Gastroesophageal sphincter (tissue), 3 donors: Measurements from ENCODE around the gene RDH8.

Experiments used
- POLR2A ChIP-seq, 2 donors: fragments of 450-650 bp; IDR thresholded peaks; one replicate each; pipeline ENCODE4 v1.6.1; 2017; ENCODE audit warnings: antibody characterized with exemption in 2 of 2, mild to moderate bottlenecking in 2 of 2, moderate library complexity in 1 of 2
- POLR2AphosphoS5 ChIP-seq: sonication (generic); formaldehyde crosslinking; IDR thresholded peaks from one replicate; pipeline ENCODE4 v1.6.1; 2017; ENCODE audit warnings: antibody characterized with exemption
- TF ChIP-seq, protein P1 (sequence below), 4 experiments: fragments of 200-600 bp in 2 of 4; fragments of 450-650 bp in 2 of 4; sonication (generic) in 1 of 4; IDR thresholded peaks; one replicate each; pipeline ENCODE4 v1.5.1; 2017 to 2019; ENCODE audit warnings: antibody characterized with exemption in 4 of 4, mild to moderate bottlenecking in 2 of 4, moderate library complexity in 2 of 4

DNA sequence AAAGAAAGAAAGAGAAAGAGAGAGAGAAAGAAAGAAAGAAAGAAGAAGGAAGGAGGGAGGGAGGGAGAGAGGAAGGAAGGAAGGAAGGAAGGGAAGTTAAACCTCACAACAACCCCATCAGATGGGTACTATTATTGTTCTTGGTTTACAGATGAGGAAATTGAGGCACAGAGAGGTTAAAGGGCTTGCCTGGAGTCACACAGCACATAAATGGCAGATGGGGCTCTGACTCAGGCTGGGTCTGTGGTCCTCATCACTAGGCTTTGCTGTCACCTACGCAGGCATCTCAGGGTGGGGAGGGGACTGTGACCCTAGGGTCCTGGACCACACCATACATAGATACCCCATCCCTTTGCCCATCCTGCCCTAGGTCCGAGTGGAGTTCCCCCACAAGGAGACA, 36.3 kb downstream of the RDH8 start:
- TF ChIP-seq POLR2A (IDR thresholded peaks at IDR 0.05) (no peak), POLR2AphosphoS5 (no peak)
- TF ChIP-seq, protein P1, sequence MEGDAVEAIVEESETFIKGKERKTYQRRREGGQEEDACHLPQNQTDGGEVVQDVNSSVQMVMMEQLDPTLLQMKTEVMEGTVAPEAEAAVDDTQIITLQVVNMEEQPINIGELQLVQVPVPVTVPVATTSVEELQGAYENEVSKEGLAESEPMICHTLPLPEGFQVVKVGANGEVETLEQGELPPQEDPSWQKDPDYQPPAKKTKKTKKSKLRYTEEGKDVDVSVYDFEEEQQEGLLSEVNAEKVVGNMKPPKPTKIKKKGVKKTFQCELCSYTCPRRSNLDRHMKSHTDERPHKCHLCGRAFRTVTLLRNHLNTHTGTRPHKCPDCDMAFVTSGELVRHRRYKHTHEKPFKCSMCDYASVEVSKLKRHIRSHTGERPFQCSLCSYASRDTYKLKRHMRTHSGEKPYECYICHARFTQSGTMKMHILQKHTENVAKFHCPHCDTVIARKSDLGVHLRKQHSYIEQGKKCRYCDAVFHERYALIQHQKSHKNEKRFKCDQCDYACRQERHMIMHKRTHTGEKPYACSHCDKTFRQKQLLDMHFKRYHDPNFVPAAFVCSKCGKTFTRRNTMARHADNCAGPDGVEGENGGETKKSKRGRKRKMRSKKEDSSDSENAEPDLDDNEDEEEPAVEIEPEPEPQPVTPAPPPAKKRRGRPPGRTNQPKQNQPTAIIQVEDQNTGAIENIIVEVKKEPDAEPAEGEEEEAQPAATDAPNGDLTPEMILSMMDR (IDR thresholded peaks at IDR 0.05) = no peak
